ENCODE data around the gene TMEM74B.

DNA sequence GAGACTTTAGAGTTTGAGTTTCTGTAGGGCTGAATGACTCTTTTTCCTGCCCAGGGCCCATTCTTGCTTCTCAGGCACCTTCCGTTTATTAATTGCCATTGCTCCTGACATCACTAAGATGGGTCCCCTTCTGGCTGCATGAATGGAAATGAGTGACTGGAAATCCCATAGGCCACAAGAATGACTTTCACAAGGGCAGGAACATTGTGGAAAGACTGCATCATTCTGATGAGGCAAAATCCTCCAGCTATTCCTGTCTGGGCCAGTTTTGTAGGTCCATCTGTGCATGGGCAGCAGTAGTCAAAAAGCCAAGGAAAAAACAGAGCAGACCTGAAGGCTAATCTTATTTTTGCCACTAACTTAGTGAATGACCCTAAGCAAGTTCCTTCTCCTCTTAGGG lies 19.3 kb downstream of the TMEM74B start:
- TF ChIP-seq, protein P1, sequence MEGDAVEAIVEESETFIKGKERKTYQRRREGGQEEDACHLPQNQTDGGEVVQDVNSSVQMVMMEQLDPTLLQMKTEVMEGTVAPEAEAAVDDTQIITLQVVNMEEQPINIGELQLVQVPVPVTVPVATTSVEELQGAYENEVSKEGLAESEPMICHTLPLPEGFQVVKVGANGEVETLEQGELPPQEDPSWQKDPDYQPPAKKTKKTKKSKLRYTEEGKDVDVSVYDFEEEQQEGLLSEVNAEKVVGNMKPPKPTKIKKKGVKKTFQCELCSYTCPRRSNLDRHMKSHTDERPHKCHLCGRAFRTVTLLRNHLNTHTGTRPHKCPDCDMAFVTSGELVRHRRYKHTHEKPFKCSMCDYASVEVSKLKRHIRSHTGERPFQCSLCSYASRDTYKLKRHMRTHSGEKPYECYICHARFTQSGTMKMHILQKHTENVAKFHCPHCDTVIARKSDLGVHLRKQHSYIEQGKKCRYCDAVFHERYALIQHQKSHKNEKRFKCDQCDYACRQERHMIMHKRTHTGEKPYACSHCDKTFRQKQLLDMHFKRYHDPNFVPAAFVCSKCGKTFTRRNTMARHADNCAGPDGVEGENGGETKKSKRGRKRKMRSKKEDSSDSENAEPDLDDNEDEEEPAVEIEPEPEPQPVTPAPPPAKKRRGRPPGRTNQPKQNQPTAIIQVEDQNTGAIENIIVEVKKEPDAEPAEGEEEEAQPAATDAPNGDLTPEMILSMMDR (conservative IDR thresholded peaks at IDR 0.05), result no peak
- TF ChIP-seq ZFX (IDR thresholded peaks at IDR 0.05), result no peak
